OCI-LY1 (cell line): ENCODE data around the gene SPATA18.
"Not testable (repeated sequence)": the region's sequence is repeated elsewhere in the genome, so short reads cannot be mapped to it uniquely, and the experiment has no call there.

Experiments used
- CTCF ChIP-seq: fragments of 200-600 bp; sonication (generic), shearing (Covaris generic); IDR thresholded peaks from 2 replicates; pipeline ENCODE4 v1.5.1; 2017; ENCODE audit warnings: mild to moderate bottlenecking, antibody characterized with exemption, low read length, moderate library complexity, mixed read lengths
- EZH2 ChIP-seq: fragments of 200-600 bp; sonication (generic), shearing (Covaris generic); IDR thresholded peaks from 2 replicates; pipeline ENCODE4 v1.8.0; 2017; ENCODE audit warnings: borderline replicate concordance, mixed run types, mild to moderate bottlenecking, antibody characterized with exemption, low read length, moderate library complexity, mixed read lengths

GRCh38 chr4:52086425-52086824 is 35.3 kb downstream of the SPATA18 start:
- not testable (repeated sequence) for TF ChIP-seq CTCF, EZH2
